ENCODE data around the gene KCNB1.

- TF ChIP-seq CTCF (conservative IDR thresholded peaks at IDR 0.05 in 1 of 2, IDR thresholded peaks at IDR 0.05 in 1 of 2; ENCODE audit: low read depth in 1 of 2, low read length in 2 of 2) (no peak), EZH2 (IDR thresholded peaks at IDR 0.05; ENCODE audit: low read length, missing control alignments) (no peak)
Measured at GRCh38 chr20:49420811-49421295, 61.6 kb downstream of the KCNB1 start.

Data from fibroblast of lung (primary cell).